CD4-positive, alpha-beta T cell (primary cell): ENCODE measurements around the gene PRRX2. TPM values are rescaled to one million over a fixed set of nuclear protein-coding genes. Genes with fewer than 3 reads are reported as not detected.

ENCODE experiments used
- ATAC-seq: fragments of 200-7000 bp; cut with Tn5 transposase; one replicate; pipeline ENCODE4 v1.10.0; 2022; ENCODE audit warnings: mild to moderate bottlenecking; ENCODE audit not compliant: poor library complexity
- CTCF ChIA-PET: fragments of 350-600 bp; sonication (Branson Sonifier 250); formaldehyde crosslinking; loops from one replicate; lab custom pipeline; 2021; ENCODE audit warnings: antibody characterized with exemption, inconsistent platforms; lab: Charles Lee
- POLR2A ChIA-PET: fragments of 350-600 bp; sonication (Branson Sonifier 250); formaldehyde crosslinking; loops from one replicate; lab custom pipeline; 2021; ENCODE audit warnings: antibody characterized with exemption, inconsistent platforms; lab: Charles Lee
- DNase-seq, 14 experiments: peaks; one replicate each; pipeline ENCODE4 v3.0.0-alpha.2; 2013 to 2020; ENCODE audit warnings: mixed read lengths in 2 of 14
- H3K27ac ChIP-seq, 2 donors: one replicate each; pipeline versions ENCODE4 v1.5.1 to v1.7.0; 2013; ENCODE audit warnings: low read length in 2 of 2, low read depth in 1 of 2, mild to moderate bottlenecking in 1 of 2
- H3K27me3 ChIP-seq, 2 experiments: 1 replicate in 1 of 2; 2 replicates in 1 of 2; pipeline versions ENCODE4 v1.6.1 to v1.7.0; 2013; ENCODE audit warnings: low read length in 2 of 2, control low read depth in 1 of 2, mild to moderate bottlenecking in 1 of 2, moderate library complexity in 1 of 2; ENCODE audit not compliant: insufficient read depth in 2 of 2, control insufficient read depth in 1 of 2
- H3K36me3 ChIP-seq: one replicate; pipeline ENCODE4 v1.6.1; 2013; ENCODE audit warnings: low read length, control low read depth; ENCODE audit not compliant: insufficient read depth
- H3K4me1 ChIP-seq: one replicate; pipeline ENCODE4 v1.6.1; 2013; ENCODE audit warnings: low read length, control low read depth; ENCODE audit not compliant: insufficient read depth
- H3K4me3 ChIP-seq: one replicate; pipeline ENCODE4 v1.5.1; 2013; ENCODE audit warnings: mild to moderate bottlenecking, low read length, moderate library complexity
- H3K9me3 ChIP-seq, 2 experiments: 1 replicate in 1 of 2; 2 replicates in 1 of 2; pipeline versions ENCODE4 v1.6.1 to v1.7.0; 2013; ENCODE audit warnings: low read length in 2 of 2, mild to moderate bottlenecking in 2 of 2, control low read depth in 1 of 2, moderate library complexity in 1 of 2; ENCODE audit not compliant: control insufficient read depth in 1 of 2, insufficient read depth in 1 of 2
- H3K27ac Mint-ChIP-seq: one replicate; pipeline ENCODE4 v1.8.0; 2020; ENCODE audit warnings: mixed read lengths
- H3K27me3 Mint-ChIP-seq: one replicate; pipeline ENCODE4 v1.8.0; 2021; ENCODE audit warnings: mixed read lengths
- H3K36me3 Mint-ChIP-seq: one replicate; pipeline ENCODE4 v1.8.0; 2021; ENCODE audit warnings: low read depth, mixed read lengths
- H3K4me1 Mint-ChIP-seq: one replicate; pipeline ENCODE4 v1.8.0; 2021; ENCODE audit warnings: low read depth, mixed read lengths
- H3K4me3 Mint-ChIP-seq: one replicate; pipeline ENCODE4 v1.8.0; 2020; ENCODE audit warnings: mild to moderate bottlenecking, mixed read lengths
- H3K9me3 Mint-ChIP-seq: one replicate; pipeline ENCODE4 v1.8.0; 2020; ENCODE audit warnings: mixed read lengths
- CTCF ChIP-seq: fragments of 200-600 bp; IDR thresholded peaks from one replicate; pipeline ENCODE4 v1.8.0; 2022; ENCODE audit warnings: antibody characterized with exemption, mild to moderate bottlenecking
- intact Hi-C, 2 experiments: fragments of 100-400 bp; cut with DNase I in 1 of 2; cut with micrococcal nuclease in 1 of 2; formaldehyde crosslinking; loops; one replicate each; pipeline versions ENCODE4 v1.15.1 to v1.9.0; 2023 to 2025; cut with DNase I, micrococcal nuclease
- total RNA-seq, 174 experiments: library from RNA in 2 of 174; stranded (reverse) in 2 of 174; gene quantifications; one replicate each; pipeline ENCODE4 v1.2.3 and lab custom pipeline; 2021 to 2026

Gene PRRX2
- total RNA-seq, 2 experiments from 2014 or later, result not detected

GRCh38 chr9:129671065-129671464, 5.6 kb downstream of the PRRX2 start:
- H3K36me3 ChIP-seq, result no peaks in the 10 kb centered on the region
- peaks cover 15 to 21% of the 10 kb centered on the region in 2 experiments for H3K27me3 ChIP-seq
- no peaks in the 10 kb centered on the region for H3K4me1 Mint-ChIP-seq
- TF ChIP-seq CTCF, result no peak
- no peak overlapping the region for H3K27ac ChIP-seq
- H3K4me1 ChIP-seq, result peaks cover 6% of the 10 kb centered on the region
- H3K4me3 ChIP-seq, result no peak overlapping the region
- H3K27ac Mint-ChIP-seq, result no peak overlapping the region
- no peak overlapping the region for H3K4me3 Mint-ChIP-seq
- ChIA-PET POLR2A (no interaction called here), CTCF (no interaction called here)
- ATAC-seq (no peak), DNase-seq (no peak)
- peaks cover 12% of the 10 kb centered on the region for H3K27me3 Mint-ChIP-seq
- intact Hi-C loops, result no loop called here
- no peaks in the 10 kb centered on the region for H3K36me3 Mint-ChIP-seq
- H3K9me3 ChIP-seq, result peaks cover 0 to 5% of the 10 kb centered on the region in 2 experiments
- no peaks in the 10 kb centered on the region for H3K9me3 Mint-ChIP-seq

- Mint-ChIP-seq H3K36me3 (no peaks in the 10 kb centered on the region), H3K4me3 (no peak overlapping the region), H3K4me1 (no peaks in the 10 kb centered on the region), H3K9me3 (no peaks in the 10 kb centered on the region), H3K27me3 (peaks cover 14% of the 10 kb centered on the region), H3K27ac (no peak overlapping the region)
- Histone ChIP-seq H3K9me3 (peaks cover 0 to 5% of the 10 kb centered on the region in 2 experiments), H3K4me1 (peaks cover 1% of the 10 kb centered on the region), H3K4me3 (no peak overlapping the region), H3K27me3 (peaks cover 15 to 20% of the 10 kb centered on the region in 2 experiments), H3K27ac (no peak overlapping the region), H3K36me3 (no peaks in the 10 kb centered on the region)
- no peak for TF ChIP-seq CTCF
- DNase-seq (no peak), ATAC-seq (no peak)
- ChIA-PET CTCF (no interaction called here), POLR2A (no interaction called here)
- intact Hi-C loops, result no loop called here
Measured at GRCh38 chr9:129671519-129671918, 6.1 kb downstream of the PRRX2 start.

DNA sequence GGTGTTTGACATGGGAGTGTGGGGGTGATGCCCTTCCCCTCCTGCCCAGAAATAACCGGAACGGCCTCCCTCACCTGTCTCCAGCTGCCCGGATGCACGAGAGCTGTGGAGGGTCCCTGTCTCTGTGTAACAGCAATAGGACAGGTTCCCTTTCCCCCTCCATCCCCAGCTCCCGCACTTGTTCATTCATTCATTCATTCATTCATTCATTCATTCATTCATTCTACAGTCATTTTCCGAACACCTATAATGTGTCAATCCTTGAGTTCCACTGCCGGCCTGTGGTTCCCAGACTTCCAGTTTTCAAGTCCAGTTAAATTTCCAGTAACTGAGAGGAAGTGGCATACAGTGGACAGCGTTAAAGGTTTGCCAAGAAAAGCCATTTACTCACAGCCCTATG, 7.3 kb downstream of the PRRX2 start:
- ATAC-seq (no peak), DNase-seq (no peak)
- Mint-ChIP-seq H3K4me3 (no peak overlapping the region), H3K9me3 (no peaks in the 10 kb centered on the region), H3K36me3 (no peaks in the 10 kb centered on the region), H3K27me3 (peaks cover 17% of the 10 kb centered on the region), H3K27ac (no peak overlapping the region), H3K4me1 (no peaks in the 10 kb centered on the region)
- Histone ChIP-seq H3K9me3 (no peaks in the 10 kb centered on the region), H3K4me3 (no peak overlapping the region), H3K36me3 (no peaks in the 10 kb centered on the region), H3K27me3 (peaks cover 7 to 9% of the 10 kb centered on the region in 2 experiments), H3K27ac (no peak overlapping the region), H3K4me1 (no peaks in the 10 kb centered on the region)
- intact Hi-C loops, result no loop called here
- ChIA-PET CTCF (no interaction called here), POLR2A (no interaction called here)
- no peak for TF ChIP-seq CTCF
